Measurements from ENCODE around the gene SLC7A9.

DNA sequence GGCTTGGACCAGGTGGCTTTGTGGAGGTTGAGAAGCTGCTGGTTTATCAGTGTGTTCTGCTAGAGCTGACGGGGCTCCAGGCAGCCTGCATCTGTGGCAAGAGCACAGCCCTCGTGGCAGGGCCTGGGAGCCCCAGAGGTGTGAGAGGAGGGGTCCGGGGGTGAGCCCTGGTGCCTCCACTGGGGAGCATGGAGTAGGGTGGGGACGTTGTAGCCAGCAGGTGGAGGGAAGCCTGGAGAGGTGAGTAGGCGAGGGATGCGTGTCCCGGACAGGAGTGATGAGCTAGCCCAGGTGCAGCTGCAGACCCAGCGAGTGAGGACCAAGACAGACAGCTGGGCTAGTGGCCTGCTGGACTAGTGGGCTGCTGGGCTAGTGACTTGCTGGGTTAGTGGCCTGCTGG lies 51.0 kb downstream of the SLC7A9 start:
- TF ChIP-seq CTCF (conservative IDR thresholded peaks at IDR 0.05; ENCODE audit: low read length), result no peak
- no peak for TF ChIP-seq EZH2phosphoT487 (IDR thresholded peaks at IDR 0.05; ENCODE audit: borderline replicate concordance, low read depth, low read length)
